Subcutaneous abdominal adipose tissue (tissue), 5 donors: ENCODE results near the gene TNFSF8.

Experiments used
- H3K27ac ChIP-seq: one replicate; pipeline ENCODE4 v1.7.0; 2013; ENCODE audit warnings: low read depth, mild to moderate bottlenecking, inconsistent platforms, low read length, moderate library complexity
- H3K27me3 ChIP-seq, 5 donors: one replicate each; pipeline ENCODE4 v1.7.0; 2013; ENCODE audit warnings: low read length in 5 of 5, inconsistent platforms in 1 of 5; ENCODE audit not compliant: control insufficient read depth in 5 of 5, insufficient read depth in 4 of 5
- H3K36me3 ChIP-seq, 5 donors: one replicate each; pipeline ENCODE4 v1.7.0; 2013; ENCODE audit warnings: low read length in 5 of 5; ENCODE audit not compliant: control insufficient read depth in 5 of 5, insufficient read depth in 5 of 5
- H3K4me1 ChIP-seq, 5 donors: one replicate each; pipeline ENCODE4 v1.7.0; 2013; ENCODE audit warnings: low read length in 5 of 5, mild to moderate bottlenecking in 3 of 5, moderate library complexity in 1 of 5; ENCODE audit not compliant: control insufficient read depth in 5 of 5, insufficient read depth in 5 of 5
- H3K4me3 ChIP-seq, 5 donors: one replicate each; pipeline ENCODE4 v1.7.0; 2013; ENCODE audit warnings: low read length in 5 of 5, low read depth in 1 of 5
- H3K9ac ChIP-seq, 5 donors: one replicate each; pipeline ENCODE4 v1.7.0; 2013; ENCODE audit warnings: low read length in 5 of 5, mild to moderate bottlenecking in 4 of 5, moderate library complexity in 3 of 5
- H3K9me3 ChIP-seq, 5 donors: one replicate each; pipeline ENCODE4 v1.7.0; 2013; ENCODE audit warnings: low read length in 5 of 5; ENCODE audit not compliant: control insufficient read depth in 5 of 5
- donor health status: healthy.
- donor health status: healthy.
- donor health status: healthy.
- donor health status: healthy.
- donor health status: healthy.

The TNFSF8 gene

GRCh38 chr9:114861922-114862605 is 68.3 kb downstream of the TNFSF8 start:
- no peak overlapping the region for H3K4me3 ChIP-seq
- no peaks in the 10 kb centered on the region for H3K9me3 ChIP-seq
- peak overlapping the region in 2 of 5 donors; percentile 18 to 28 for H3K9ac ChIP-seq
- no peaks in the 10 kb centered on the region for H3K27me3 ChIP-seq
- H3K27ac ChIP-seq, result peak overlapping the region; percentile 26
- no peaks in the 10 kb centered on the region for H3K36me3 ChIP-seq
- H3K4me1 ChIP-seq, result peaks cover 4 to 27% (median 20%) of the 10 kb centered on the region in 5 donors

GRCh38 chr9:114861273-114861672 is 69.1 kb downstream of the TNFSF8 start:
- H3K27me3 ChIP-seq, result no peaks in the 10 kb centered on the region
- no peaks in the 10 kb centered on the region for H3K36me3 ChIP-seq
- H3K27ac ChIP-seq, result peak overlapping the region; percentile 26
- no peaks in the 10 kb centered on the region for H3K9me3 ChIP-seq
- peaks cover 4 to 35% (median 26%) of the 10 kb centered on the region in 5 donors for H3K4me1 ChIP-seq
- no peak overlapping the region for H3K4me3 ChIP-seq
- H3K9ac ChIP-seq, result peak overlapping the region in 2 of 5 donors; percentile 18 to 26

GRCh38 chr9:114860187-114860586 is 70.2 kb downstream of the TNFSF8 start:
- no peaks in the 10 kb centered on the region for H3K9me3 ChIP-seq
- no peak overlapping the region for H3K4me3 ChIP-seq
- peak overlapping the region in 1 of 5 donors; percentile 22 for H3K9ac ChIP-seq
- H3K36me3 ChIP-seq, result no peaks in the 10 kb centered on the region
- no peak overlapping the region for H3K27ac ChIP-seq
- peaks cover 4 to 42% (median 35%) of the 10 kb centered on the region in 5 donors for H3K4me1 ChIP-seq
- H3K27me3 ChIP-seq, result no peaks in the 10 kb centered on the region

- H3K9ac ChIP-seq, result peak overlapping the region in 2 of 5 donors; percentile 1 to 51
- H3K27me3 ChIP-seq, result no peaks in the 10 kb centered on the region
- H3K4me1 ChIP-seq, result peaks cover 4 to 56% (median 41%) of the 10 kb centered on the region in 5 donors
- H3K4me3 ChIP-seq, result no peak overlapping the region
- H3K36me3 ChIP-seq, result no peaks in the 10 kb centered on the region
- peak overlapping the region; percentile 95 for H3K27ac ChIP-seq
- H3K9me3 ChIP-seq, result no peaks in the 10 kb centered on the region
Observed at GRCh38 chr9:114856942-114857315, 73.5 kb downstream of the TNFSF8 start.

GRCh38 chr9:114856215-114856941 is 74.0 kb downstream of the TNFSF8 start:
- Histone ChIP-seq H3K27ac (peak overlapping the region; percentile 95), H3K9ac (peak overlapping the region in 2 of 5 donors; percentile 51 to 63), H3K36me3 (no peaks in the 10 kb centered on the region), H3K4me1 (peaks cover 4 to 56% (median 40%) of the 10 kb centered on the region in 5 donors), H3K4me3 (no peak overlapping the region), H3K9me3 (no peaks in the 10 kb centered on the region), H3K27me3 (no peaks in the 10 kb centered on the region)

GRCh38 chr9:114855488-114855887 is 74.9 kb downstream of the TNFSF8 start:
- H3K9me3 ChIP-seq, result no peaks in the 10 kb centered on the region
- H3K4me1 ChIP-seq, result peaks cover 0 to 50% (median 32%) of the 10 kb centered on the region in 5 donors
- H3K36me3 ChIP-seq, result no peaks in the 10 kb centered on the region
- H3K9ac ChIP-seq, result peak overlapping the region in 2 of 5 donors; percentile 14 to 28
- no peak overlapping the region for H3K4me3 ChIP-seq
- H3K27me3 ChIP-seq, result no peaks in the 10 kb centered on the region
- peak overlapping the region; percentile 95 for H3K27ac ChIP-seq

- Histone ChIP-seq H3K4me3 (no peak overlapping the region), H3K27ac (peak overlapping the region; percentile 95), H3K4me1 (peaks cover 0 to 46% (median 29%) of the 10 kb centered on the region in 5 donors), H3K9me3 (no peaks in the 10 kb centered on the region), H3K27me3 (no peaks in the 10 kb centered on the region), H3K9ac (peak overlapping the region in 2 of 5 donors; percentile 14 to 28), H3K36me3 (no peaks in the 10 kb centered on the region)
Observed at GRCh38 chr9:114854736-114855355, 75.5 kb downstream of the TNFSF8 start.

GRCh38 chr9:114853071-114853855 is 77.1 kb downstream of the TNFSF8 start:
- Histone ChIP-seq H3K9ac (no peak overlapping the region), H3K36me3 (no peaks in the 10 kb centered on the region), H3K9me3 (no peaks in the 10 kb centered on the region), H3K27me3 (no peaks in the 10 kb centered on the region), H3K4me1 (peaks cover 0 to 51% (median 28%) of the 10 kb centered on the region in 5 donors), H3K4me3 (no peak overlapping the region), H3K27ac (peak overlapping the region; percentile 70)

GRCh38 chr9:114852050-114852594 is 78.3 kb downstream of the TNFSF8 start:
- H3K27ac ChIP-seq, result peak overlapping the region; percentile 70
- no peaks in the 10 kb centered on the region for H3K27me3 ChIP-seq
- H3K9me3 ChIP-seq, result no peaks in the 10 kb centered on the region
- H3K36me3 ChIP-seq, result no peaks in the 10 kb centered on the region
- no peak overlapping the region for H3K9ac ChIP-seq
- H3K4me3 ChIP-seq, result no peak overlapping the region
- H3K4me1 ChIP-seq, result peaks cover 0 to 47% (median 26%) of the 10 kb centered on the region in 5 donors
